Measurements from ENCODE around the gene CELA3B.
A peak's percentile ranks its signal among the peaks of the same experiment; 100 is the strongest.

DNA sequence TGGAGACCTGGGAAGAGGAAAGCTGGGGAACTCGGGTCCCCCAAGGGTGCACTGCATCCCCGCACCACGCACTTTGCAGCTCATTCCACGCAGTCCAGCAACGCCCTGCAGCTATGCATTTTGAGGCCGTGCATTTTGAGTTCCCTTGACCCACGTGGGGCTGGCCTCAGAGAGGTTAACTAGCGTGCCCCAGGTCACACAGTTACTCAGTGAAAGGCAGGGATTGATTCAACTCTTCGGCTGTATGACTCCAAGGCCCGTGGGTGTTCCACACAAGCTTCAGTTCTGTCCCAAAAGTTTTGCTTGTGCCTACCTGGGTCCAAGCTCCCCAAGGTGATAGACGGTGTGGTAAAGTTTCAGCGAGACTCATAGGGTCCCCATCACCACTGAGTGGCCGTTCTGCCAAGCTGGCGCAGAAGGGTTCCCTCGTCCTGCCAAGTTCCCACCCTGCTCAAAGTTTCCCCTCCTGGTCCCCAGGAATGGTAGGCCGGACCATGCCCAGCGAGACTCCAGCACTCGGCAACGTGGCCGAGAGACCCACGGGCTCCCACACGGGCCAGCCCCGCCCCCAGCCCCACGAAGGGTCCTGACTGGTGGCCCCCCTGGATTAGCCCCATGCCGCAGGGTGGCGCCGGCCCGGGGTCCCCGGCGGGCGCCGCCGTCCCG is 40.3 kb upstream of the CELA3B start:
- TF ChIP-seq, protein P1, sequence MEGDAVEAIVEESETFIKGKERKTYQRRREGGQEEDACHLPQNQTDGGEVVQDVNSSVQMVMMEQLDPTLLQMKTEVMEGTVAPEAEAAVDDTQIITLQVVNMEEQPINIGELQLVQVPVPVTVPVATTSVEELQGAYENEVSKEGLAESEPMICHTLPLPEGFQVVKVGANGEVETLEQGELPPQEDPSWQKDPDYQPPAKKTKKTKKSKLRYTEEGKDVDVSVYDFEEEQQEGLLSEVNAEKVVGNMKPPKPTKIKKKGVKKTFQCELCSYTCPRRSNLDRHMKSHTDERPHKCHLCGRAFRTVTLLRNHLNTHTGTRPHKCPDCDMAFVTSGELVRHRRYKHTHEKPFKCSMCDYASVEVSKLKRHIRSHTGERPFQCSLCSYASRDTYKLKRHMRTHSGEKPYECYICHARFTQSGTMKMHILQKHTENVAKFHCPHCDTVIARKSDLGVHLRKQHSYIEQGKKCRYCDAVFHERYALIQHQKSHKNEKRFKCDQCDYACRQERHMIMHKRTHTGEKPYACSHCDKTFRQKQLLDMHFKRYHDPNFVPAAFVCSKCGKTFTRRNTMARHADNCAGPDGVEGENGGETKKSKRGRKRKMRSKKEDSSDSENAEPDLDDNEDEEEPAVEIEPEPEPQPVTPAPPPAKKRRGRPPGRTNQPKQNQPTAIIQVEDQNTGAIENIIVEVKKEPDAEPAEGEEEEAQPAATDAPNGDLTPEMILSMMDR (IDR thresholded peaks at IDR 0.05) = no peak
- TF ChIP-seq POLR2A (IDR thresholded peaks at IDR 0.05) = peak in 1 of 3 donors; percentile 0

Measured in body of pancreas (tissue), 4 donors.